ENCODE measurements around the gene CIC. TPM values are rescaled to one million over a fixed set of nuclear protein-coding genes. Genes with fewer than 3 reads are reported as not detected.

Gene CIC
- total RNA-seq, 4 donors from 2014 or later, result 31.4 to 69.4 (median 49.0) TPM

DNA sequence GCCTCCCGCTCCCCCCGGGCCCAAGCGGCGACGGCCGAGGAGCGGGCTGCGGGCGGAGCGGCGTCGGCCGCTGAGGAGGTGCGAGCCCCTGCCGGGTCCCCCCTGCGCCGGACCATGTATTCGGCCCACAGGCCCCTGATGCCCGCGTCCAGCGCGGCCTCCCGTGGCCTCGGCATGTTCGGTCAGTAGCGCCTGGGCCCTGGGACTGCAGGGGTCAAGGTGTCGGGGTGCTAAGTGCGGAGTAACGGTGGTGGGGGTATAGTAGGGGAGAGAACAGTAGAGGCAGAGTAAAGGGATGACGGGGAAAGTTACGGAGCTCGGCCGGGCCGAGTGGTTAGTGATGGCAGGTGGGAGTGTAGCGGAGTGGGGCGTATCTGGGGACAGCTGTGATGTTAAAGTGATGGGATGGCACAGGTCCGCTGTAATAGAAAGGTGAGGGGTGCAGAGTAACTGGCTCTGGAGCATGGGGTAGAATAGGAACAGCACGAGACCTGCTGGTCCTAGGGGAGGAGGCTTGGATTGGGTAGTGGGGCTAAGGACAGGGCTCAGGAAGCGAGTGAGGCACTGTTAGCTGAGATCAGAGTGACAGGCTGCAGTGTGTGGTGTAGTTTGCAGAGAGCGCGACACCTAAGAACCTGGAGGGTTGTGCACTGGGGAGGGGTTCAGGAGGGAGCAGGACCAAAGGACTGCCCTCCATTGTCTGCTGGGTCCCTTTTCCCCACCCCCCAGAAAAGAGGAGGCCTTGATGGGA is 15.7 kb downstream of the CIC start:
- Histone ChIP-seq H3K4me3 (peak overlapping the region; percentile 33 to 68), H3K4me1 (peaks cover 0 to 65% (median 43%) of the 10 kb centered on the region in 3 donors), H3K27me3 (no peaks in the 10 kb centered on the region), H3K36me3 (peaks cover 0 to 31% of the 10 kb centered on the region in 2 donors), H3K27ac (peak overlapping the region; percentile 11 to 99 (median 98)), H3K9me3 (no peaks in the 10 kb centered on the region)
- WGBS, 2 donors (ENCODE audit: low coverage in 1 of 2), result 0 to 4% methylated on average over 10 to 15 of the region's 41 CpGs
- TF ChIP-seq POLR2A (IDR thresholded peaks at IDR 0.05) (no peak), EP300 (IDR thresholded peaks at IDR 0.05) (no peak), POLR2AphosphoS5 (IDR thresholded peaks at IDR 0.05) (no peak)
- TF ChIP-seq, protein P1, sequence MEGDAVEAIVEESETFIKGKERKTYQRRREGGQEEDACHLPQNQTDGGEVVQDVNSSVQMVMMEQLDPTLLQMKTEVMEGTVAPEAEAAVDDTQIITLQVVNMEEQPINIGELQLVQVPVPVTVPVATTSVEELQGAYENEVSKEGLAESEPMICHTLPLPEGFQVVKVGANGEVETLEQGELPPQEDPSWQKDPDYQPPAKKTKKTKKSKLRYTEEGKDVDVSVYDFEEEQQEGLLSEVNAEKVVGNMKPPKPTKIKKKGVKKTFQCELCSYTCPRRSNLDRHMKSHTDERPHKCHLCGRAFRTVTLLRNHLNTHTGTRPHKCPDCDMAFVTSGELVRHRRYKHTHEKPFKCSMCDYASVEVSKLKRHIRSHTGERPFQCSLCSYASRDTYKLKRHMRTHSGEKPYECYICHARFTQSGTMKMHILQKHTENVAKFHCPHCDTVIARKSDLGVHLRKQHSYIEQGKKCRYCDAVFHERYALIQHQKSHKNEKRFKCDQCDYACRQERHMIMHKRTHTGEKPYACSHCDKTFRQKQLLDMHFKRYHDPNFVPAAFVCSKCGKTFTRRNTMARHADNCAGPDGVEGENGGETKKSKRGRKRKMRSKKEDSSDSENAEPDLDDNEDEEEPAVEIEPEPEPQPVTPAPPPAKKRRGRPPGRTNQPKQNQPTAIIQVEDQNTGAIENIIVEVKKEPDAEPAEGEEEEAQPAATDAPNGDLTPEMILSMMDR (IDR thresholded peaks at IDR 0.05), result no peak
- ATAC-seq, result no peak

DNA sequence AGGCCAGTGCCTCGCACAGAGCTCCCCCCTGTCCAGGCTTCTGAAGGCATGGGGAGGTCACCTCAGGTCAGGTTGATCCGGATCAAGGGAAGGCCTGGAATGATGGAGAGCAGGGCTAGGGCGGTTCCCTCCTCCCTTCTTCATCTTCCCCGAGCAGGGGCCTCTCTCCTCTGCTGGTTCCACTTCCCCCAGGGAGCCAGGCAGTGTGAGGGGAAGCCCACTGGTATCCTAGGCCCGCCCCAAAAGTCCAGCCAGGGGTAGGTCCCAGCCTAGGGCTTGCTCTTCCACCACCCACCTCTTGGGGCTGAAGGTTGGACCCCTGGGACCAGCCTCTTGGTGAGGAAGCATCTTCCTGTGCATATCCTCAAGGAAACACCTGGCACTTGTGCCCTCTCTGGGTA is 16.5 kb downstream of the CIC start:
- ATAC-seq, result no peak
- H3K27me3 ChIP-seq, result no peaks in the 10 kb centered on the region
- H3K4me3 ChIP-seq, result peak overlapping the region in 1 of 2 donors; percentile 68
- no CpG with 5 or more reads among the region's 5 CpGs for WGBS, 2 donors (ENCODE audit: low coverage in 1 of 2)
- H3K27ac ChIP-seq, result peak overlapping the region; percentile 7 to 99 (median 98)
- TF ChIP-seq POLR2AphosphoS5 (IDR thresholded peaks at IDR 0.05) (no peak), EP300 (IDR thresholded peaks at IDR 0.05) (no peak), POLR2A (IDR thresholded peaks at IDR 0.05) (no peak)
- TF ChIP-seq, protein P1 (IDR thresholded peaks at IDR 0.05), result no peak
- H3K36me3 ChIP-seq, result peaks cover 0 to 39% of the 10 kb centered on the region in 2 donors
- no peaks in the 10 kb centered on the region for H3K9me3 ChIP-seq
- H3K4me1 ChIP-seq, result peaks cover 0 to 59% (median 43%) of the 10 kb centered on the region in 3 donors

DNA sequence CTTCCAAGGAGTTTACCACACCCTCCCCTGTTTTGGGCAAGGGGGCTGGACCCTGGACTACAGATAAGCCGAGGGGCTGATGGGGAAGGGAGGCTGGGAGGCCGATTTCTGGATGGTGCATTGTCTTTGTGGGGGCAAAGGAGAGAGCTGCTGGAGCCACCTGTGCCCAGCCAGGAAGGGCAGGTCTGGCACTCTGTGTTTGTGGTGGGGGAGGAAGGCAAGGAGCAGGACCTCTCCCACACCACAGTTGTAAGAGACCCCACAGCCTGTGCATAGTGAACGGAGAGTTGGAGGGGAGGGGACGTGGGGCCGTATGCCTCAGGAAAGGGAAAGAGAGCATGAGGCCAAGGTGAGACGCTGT is 16.9 kb downstream of the CIC start:
- Histone ChIP-seq H3K36me3 (peaks cover 0 to 43% of the 10 kb centered on the region in 2 donors), H3K4me1 (peaks cover 0 to 59% (median 42%) of the 10 kb centered on the region in 3 donors), H3K27me3 (no peaks in the 10 kb centered on the region), H3K9me3 (no peaks in the 10 kb centered on the region), H3K27ac (peak overlapping the region; percentile 7 to 99 (median 98)), H3K4me3 (peak overlapping the region in 1 of 2 donors; percentile 68)
- TF ChIP-seq POLR2A (IDR thresholded peaks at IDR 0.05), result no peak
- TF ChIP-seq EP300 (IDR thresholded peaks at IDR 0.05), result no peak
- TF ChIP-seq, protein P1 (IDR thresholded peaks at IDR 0.05), result no peak
- no peak for TF ChIP-seq POLR2AphosphoS5 (IDR thresholded peaks at IDR 0.05)
- WGBS, 2 donors (ENCODE audit: low coverage in 1 of 2), result 40% methylated on average over 1 of the region's 6 CpGs; no CpG with 5 or more reads in 1 of the 2 donors
- no peak for ATAC-seq

DNA sequence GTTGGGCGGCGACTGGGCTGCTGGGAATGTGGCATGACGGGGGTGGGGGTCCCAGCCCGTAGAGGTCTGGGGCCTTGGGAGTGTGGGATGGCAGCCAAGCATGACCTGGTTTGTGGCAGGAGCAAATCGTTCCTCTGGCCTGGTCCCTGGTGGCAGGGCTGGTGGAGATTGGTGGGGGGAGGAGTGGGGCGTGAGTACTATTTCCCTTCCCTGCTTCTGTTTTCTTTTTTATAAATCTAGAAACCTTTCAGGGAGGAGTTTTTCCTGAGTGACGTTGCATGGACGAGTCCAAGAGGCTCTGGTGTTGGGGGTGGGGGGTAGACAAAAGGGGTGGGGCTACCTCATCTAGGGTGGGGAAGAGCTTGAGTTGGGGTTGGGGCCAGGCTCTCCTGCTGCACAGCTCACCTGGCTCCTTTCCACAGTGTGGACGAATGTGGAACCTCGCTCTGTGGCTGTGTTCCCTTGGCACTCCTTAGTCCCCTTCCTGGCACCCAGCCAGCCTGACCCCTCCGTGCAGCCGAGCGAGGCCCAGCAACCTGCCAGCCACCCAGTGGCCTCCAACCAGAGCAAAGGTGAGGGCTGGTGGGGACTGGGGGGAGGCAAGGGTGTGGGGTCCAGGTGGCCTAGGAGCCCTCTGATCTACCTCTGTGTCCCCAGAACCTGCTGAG is 17.4 kb downstream of the CIC start:
- TF ChIP-seq EP300 (IDR thresholded peaks at IDR 0.05), result no peak
- WGBS, 2 donors (ENCODE audit: low coverage in 1 of 2), result 13 to 19% methylated on average over 5 to 9 of the region's 13 CpGs
- H3K4me1 ChIP-seq, result peaks cover 0 to 59% (median 37%) of the 10 kb centered on the region in 3 donors
- H3K36me3 ChIP-seq, result peaks cover 0 to 48% of the 10 kb centered on the region in 2 donors
- no peaks in the 10 kb centered on the region for H3K9me3 ChIP-seq
- ATAC-seq, result no peak
- peak overlapping the region; percentile 7 to 99 (median 98) for H3K27ac ChIP-seq
- peak overlapping the region in 1 of 2 donors; percentile 68 for H3K4me3 ChIP-seq
- no peaks in the 10 kb centered on the region for H3K27me3 ChIP-seq

DNA sequence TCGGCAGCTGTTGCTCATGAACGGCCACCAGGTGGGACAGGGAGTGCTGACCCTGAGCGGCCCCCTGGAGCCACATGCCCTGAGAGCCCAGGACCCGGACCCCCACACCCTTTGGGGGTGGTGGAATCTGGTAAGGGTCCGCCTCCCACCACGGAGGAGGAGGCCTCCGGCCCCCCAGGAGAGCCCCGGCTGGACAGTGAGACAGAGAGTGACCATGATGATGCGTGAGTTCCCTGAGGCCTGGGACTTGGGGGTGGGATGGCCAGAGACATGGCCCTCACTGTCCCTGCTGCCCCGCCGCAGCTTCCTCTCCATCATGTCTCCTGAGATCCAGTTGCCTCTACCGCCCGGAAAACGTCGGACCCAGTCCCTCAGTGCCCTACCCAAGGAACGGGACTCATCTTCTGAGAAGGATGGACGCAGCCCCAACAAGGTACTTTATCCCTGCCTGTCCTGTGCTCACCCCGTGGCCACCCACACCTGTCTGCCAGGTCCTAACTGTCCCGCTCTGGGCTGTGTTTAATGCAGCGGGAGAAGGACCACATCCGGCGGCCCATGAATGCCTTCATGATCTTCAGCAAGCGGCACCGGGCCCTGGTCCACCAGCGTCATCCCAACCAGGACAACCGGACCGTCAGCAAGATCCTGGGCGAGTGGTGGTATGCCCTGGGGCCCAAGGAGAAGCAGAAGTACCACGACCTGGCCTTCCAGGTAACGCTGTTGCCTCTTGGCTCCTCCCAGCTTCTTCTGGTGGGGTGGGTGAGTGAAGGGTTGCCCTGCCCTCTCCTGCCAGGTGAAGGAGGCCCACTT is 18.2 kb downstream of the CIC start:
- TF ChIP-seq, protein P1 (IDR thresholded peaks at IDR 0.05), result no peak
- TF ChIP-seq POLR2AphosphoS5 (IDR thresholded peaks at IDR 0.05) (no peak), EP300 (IDR thresholded peaks at IDR 0.05) (no peak)
- H3K27ac ChIP-seq, result peak overlapping the region in 3 of 4 donors; percentile 97 to 99 (median 98)
- H3K4me1 ChIP-seq, result peaks cover 0 to 54% (median 30%) of the 10 kb centered on the region in 3 donors
- WGBS, 2 donors (ENCODE audit: low coverage in 1 of 2), result 100% methylated on average over 3 of the region's 30 CpGs; no CpG with 5 or more reads in 1 of the 2 donors
- H3K36me3 ChIP-seq, result peaks cover 0 to 56% of the 10 kb centered on the region in 2 donors
- ATAC-seq, result no peak
- H3K9me3 ChIP-seq, result no peaks in the 10 kb centered on the region
- no peaks in the 10 kb centered on the region for H3K27me3 ChIP-seq
- H3K4me3 ChIP-seq, result peak overlapping the region in 1 of 2 donors; percentile 68
